NT2/D1 (cell line): ENCODE measurements around the gene LOXHD1.

Experiments used
- SUZ12 ChIP-seq: IDR thresholded peaks from 2 replicates; pipeline ENCODE4 v1.6.1; 2011; ENCODE audit not compliant: insufficient read length, insufficient read depth; ENCODE audit errors: extremely low read depth
- YY1 ChIP-seq: IDR thresholded peaks from 2 replicates; pipeline ENCODE4 v1.6.1; 2011; ENCODE audit not compliant: insufficient read length, insufficient read depth
- ZNF274 ChIP-seq: IDR thresholded peaks from 2 replicates; pipeline ENCODE4 v1.6.1; 2011; ENCODE audit warnings: mild to moderate bottlenecking, low read depth, low read length

DNA sequence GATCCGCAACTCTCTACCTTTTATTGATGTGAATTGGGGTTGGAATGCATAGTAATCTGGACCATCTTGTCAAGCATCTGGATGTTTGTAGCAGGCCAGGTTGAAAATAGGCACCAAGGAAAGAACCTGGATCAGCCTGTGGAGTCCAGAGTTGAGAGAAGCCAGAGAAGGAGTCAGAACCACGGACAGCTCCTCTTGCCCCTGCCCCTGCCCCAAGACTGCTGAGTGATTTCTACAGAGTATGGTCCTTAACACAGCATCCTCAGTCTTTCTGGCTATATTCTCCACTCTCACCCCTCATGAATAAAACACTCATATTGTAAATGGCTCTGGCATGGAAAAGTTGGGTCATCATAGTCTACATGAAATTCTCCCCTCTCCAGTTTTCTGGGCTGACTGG lies 154.6 kb downstream of the LOXHD1 start:
- TF ChIP-seq ZNF274 (no peak), SUZ12 (no peak), YY1 (no peak)
